Esophagus squamous epithelium (tissue), 5 donors: ENCODE results near the gene DLD. TPM values are rescaled to one million over a fixed set of nuclear protein-coding genes. Genes with fewer than 3 reads are reported as not detected.

ENCODE experiments used
- DNase-seq: peaks from one replicate; lab custom pipeline; 2025; lab: John Stamatoyannopoulos, UW
- H3K27ac ChIP-seq, 4 donors: fragments of 200-600 bp; sonication (generic); one replicate each; pipeline ENCODE4 v1.5.1; 2016 to 2019; ENCODE audit warnings: mild to moderate bottlenecking in 1 of 4
- H3K27me3 ChIP-seq, 4 donors: fragments of 200-600 bp; sonication (generic); 1 replicate in 3 of 4; 2 replicates in 1 of 4; pipeline versions ENCODE4 v1.5.1 to v1.6.0; 2017 to 2021; ENCODE audit warnings: antibody characterized with exemption in 1 of 4
- H3K36me3 ChIP-seq, 3 donors: fragments of 200-600 bp; sonication (generic); one replicate each; pipeline ENCODE4 v1.5.1; 2016 to 2019
- H3K4me1 ChIP-seq, 3 donors: fragments of 200-600 bp; sonication (generic); one replicate each; pipeline ENCODE4 v1.5.1; 2017 to 2019
- H3K4me3 ChIP-seq, 4 donors: fragments of 200-600 bp; sonication (generic); 1 replicate in 3 of 4; 2 replicates in 1 of 4; pipeline ENCODE4 v1.5.1; 2016 to 2019; ENCODE audit warnings: mild to moderate bottlenecking in 2 of 4, moderate library complexity in 1 of 4
- H3K9me3 ChIP-seq, 3 donors: fragments of 200-600 bp; sonication (generic); one replicate each; pipeline ENCODE4 v1.5.1; 2016 to 2019
- POLR2A ChIP-seq, 4 donors: fragments of 450-650 bp; IDR thresholded peaks; one replicate each; pipeline ENCODE4 v1.6.1; 2017; ENCODE audit warnings: antibody characterized with exemption in 4 of 4, mild to moderate bottlenecking in 4 of 4, moderate library complexity in 3 of 4
- WGBS, 2 donors: methylation state at CpG; one replicate each; pipeline ENCODE4 v1.1.5; 2018; 5-methylcytosine and 5-hydroxymethylcytosine counted together
- intact Hi-C: fragments of 100-400 bp; cut with DNase I; formaldehyde crosslinking; loops from one replicate; pipeline ENCODE4 v1.15.0; 2022
- total RNA-seq, 4 donors: library from RNA; depleted of rRNA; stranded (reverse); fragments of >200 nt; gene quantifications; one replicate each; pipeline ENCODE4 v1.1.0, GENCODE V29; 2016
- TF ChIP-seq, protein P1 (sequence below), 6 experiments: fragments of 450-650 bp in 4 of 6; fragments of 200-600 bp in 2 of 6; sonication (generic) in 2 of 6; IDR thresholded peaks; one replicate each; pipeline ENCODE4 v1.5.1; 2016 to 2019; ENCODE audit warnings: antibody characterized with exemption in 6 of 6, mild to moderate bottlenecking in 4 of 6, moderate library complexity in 4 of 6
- donor health status: DM: yes; HTN: yes; CAD: no.

DLD gene
- total RNA-seq, 4 donors from 2014 or later: 48.6 to 132 (median 72.7) TPM

DNA sequence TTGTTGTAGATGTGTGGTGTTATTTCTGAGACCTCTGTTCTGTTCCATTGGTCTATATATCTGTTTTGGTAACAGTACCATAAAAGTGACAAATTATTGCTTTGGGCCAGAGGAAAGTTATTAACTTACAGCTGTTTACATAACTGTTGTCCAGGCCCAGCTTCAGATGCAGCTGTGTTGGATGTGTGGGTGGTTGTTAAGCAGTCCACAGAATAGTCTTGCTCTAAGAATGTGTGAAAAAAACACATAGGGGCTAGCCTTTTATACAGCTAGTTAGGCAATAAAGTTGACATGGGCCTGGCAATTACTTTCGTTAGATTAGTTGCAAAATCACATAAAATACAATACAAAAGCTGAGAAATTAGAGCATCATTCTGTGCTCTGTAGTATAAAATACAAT, 31.9 kb downstream of the DLD start:
- WGBS, 2 donors: 56 to 57% methylated on average over 1 of the region's 1 CpG
- TF ChIP-seq POLR2A (IDR thresholded peaks at IDR 0.05): no peak
- TF ChIP-seq, protein P1, sequence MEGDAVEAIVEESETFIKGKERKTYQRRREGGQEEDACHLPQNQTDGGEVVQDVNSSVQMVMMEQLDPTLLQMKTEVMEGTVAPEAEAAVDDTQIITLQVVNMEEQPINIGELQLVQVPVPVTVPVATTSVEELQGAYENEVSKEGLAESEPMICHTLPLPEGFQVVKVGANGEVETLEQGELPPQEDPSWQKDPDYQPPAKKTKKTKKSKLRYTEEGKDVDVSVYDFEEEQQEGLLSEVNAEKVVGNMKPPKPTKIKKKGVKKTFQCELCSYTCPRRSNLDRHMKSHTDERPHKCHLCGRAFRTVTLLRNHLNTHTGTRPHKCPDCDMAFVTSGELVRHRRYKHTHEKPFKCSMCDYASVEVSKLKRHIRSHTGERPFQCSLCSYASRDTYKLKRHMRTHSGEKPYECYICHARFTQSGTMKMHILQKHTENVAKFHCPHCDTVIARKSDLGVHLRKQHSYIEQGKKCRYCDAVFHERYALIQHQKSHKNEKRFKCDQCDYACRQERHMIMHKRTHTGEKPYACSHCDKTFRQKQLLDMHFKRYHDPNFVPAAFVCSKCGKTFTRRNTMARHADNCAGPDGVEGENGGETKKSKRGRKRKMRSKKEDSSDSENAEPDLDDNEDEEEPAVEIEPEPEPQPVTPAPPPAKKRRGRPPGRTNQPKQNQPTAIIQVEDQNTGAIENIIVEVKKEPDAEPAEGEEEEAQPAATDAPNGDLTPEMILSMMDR (IDR thresholded peaks at IDR 0.05): no peak
- Histone ChIP-seq H3K4me1 (peaks cover 0 to 13% (median 3%) of the 10 kb centered on the region in 3 donors), H3K27me3 (no peaks in the 10 kb centered on the region), H3K36me3 (peaks cover 0 to 100% (median 19%) of the 10 kb centered on the region in 3 donors), H3K9me3 (no peaks in the 10 kb centered on the region), H3K27ac (peak overlapping the region in 1 of 4 donors; percentile 38), H3K4me3 (no peak overlapping the region)
- intact Hi-C loops: no loop called here
- DNase-seq: no peak

DNA sequence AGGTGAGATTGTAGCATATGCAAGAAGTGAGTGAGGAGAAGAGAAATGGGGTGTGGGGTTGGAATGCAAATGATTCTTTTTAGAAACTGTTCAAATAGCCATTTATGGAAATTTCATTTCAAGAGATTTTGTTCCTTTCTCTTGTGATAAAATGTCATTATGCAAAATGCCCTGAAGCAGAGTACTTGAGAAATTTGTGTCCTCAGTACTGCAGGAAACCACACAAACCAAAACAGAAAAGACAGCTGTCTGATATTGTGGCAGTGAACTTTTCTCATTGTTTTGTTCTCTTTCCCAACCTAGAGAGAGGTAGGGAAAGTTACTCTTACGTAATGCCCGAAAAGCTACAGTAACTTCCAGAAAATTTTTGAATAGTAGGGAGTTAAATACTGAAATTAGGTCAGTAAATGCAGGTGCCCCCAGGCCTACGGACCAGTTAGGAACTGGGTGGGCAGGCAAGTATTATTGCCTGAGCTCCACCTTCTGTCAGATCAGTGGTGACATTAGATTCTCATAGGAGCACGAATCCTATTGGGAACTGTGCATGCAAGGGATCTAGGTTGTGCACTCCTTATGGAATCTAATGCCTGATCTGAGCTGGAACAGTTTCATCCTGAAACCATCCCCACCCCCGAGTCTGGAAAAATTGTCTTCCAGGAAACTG, 34.0 kb downstream of the DLD start:
- intact Hi-C loops: no loop called here
- Histone ChIP-seq H3K9me3 (no peaks in the 10 kb centered on the region), H3K27me3 (no peaks in the 10 kb centered on the region), H3K36me3 (peaks cover 4 to 100% (median 17%) of the 10 kb centered on the region in 3 donors), H3K4me3 (no peak overlapping the region), H3K27ac (no peak overlapping the region), H3K4me1 (peaks cover 0 to 12% (median 3%) of the 10 kb centered on the region in 3 donors)
- TF ChIP-seq, protein P1 (IDR thresholded peaks at IDR 0.05): no peak
- TF ChIP-seq POLR2A (IDR thresholded peaks at IDR 0.05): no peak
- WGBS, 2 donors: 46 to 73% methylated on average over 5 of the region's 5 CpGs
- DNase-seq: no peak

DNA sequence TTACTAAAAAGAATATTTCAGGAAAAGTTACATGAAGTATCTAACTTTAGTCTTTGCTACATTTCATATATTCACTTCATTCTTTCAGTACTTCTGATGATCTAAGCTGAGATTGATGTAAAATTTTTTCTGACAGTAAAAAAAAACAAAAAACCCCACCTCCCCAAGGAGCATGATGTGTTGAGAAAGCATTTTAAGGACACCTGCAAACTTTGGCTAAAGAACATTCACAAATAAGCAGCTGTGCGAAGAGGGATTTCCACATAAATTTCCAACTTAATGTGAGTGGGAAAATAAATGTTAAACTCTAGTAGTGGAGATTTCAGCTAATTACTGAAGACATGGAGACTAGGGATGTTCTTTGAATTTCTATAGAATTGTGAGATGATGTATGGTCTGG, 35.5 kb downstream of the DLD start:
- Histone ChIP-seq H3K36me3 (peaks cover 4 to 100% (median 17%) of the 10 kb centered on the region in 3 donors), H3K27ac (no peak overlapping the region)
- WGBS, 2 donors: 96 to 100% methylated on average over 1 of the region's 1 CpG

DNA sequence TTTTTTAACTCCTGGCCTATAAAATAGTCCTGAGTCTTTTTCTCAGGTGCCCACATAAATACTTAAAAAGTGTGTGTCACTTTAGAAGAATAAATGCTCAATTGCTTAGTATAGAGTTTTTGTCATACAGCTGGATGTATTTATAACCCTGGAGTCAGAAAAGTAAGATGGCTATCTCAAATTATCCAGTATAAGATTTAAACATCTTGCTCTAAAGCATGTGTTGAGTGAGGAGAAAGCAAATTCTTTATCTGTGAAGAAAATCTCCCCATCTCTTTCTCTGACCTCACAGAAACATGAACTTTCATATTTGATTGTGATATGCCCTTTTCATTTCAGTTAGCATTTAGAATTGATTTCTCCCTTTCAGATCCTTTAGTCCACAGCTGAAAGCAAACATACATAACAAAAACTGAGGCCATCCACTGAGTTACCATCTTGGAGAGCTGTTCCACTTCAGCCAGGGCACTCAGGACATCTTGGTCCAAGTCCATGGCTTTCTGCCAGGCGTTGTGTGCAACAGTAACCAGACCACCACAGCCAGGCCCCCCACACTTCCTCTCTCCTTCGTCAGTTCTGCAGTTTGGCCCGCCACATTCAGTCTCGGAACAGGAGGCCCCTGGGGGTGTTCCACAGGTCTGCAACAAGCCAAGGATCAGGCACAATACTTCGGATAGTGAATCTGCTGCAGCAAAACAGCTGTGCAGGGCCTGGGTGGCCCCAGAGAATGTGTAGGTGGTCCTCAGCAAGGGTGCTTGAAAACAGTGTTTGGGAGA, 40.9 kb downstream of the DLD start:
- WGBS, 2 donors: 63 to 77% methylated on average over 3 to 4 of the region's 5 CpGs
- H3K4me3 ChIP-seq: no peak overlapping the region
- DNase-seq: no peak
- intact Hi-C loops: no loop called here
- H3K4me1 ChIP-seq: peaks cover 2 to 30% (median 2%) of the 10 kb centered on the region in 3 donors
- no peaks in the 10 kb centered on the region for H3K9me3 ChIP-seq
- TF ChIP-seq POLR2A (IDR thresholded peaks at IDR 0.05): no peak
- TF ChIP-seq, protein P1 (IDR thresholded peaks at IDR 0.05): no peak
- H3K27ac ChIP-seq: peak overlapping the region in 1 of 4 donors; percentile 7
- H3K36me3 ChIP-seq: peaks cover 8 to 89% (median 11%) of the 10 kb centered on the region in 3 donors
- no peaks in the 10 kb centered on the region for H3K27me3 ChIP-seq

More for the DNA sequence above, 35.5 kb downstream of the DLD start:
- DNase-seq: no peak
- Histone ChIP-seq H3K4me1 (peaks cover 0 to 3% (median 0%) of the 10 kb centered on the region in 3 donors), H3K27me3 (no peaks in the 10 kb centered on the region), H3K9me3 (no peaks in the 10 kb centered on the region), H3K4me3 (no peak overlapping the region)
- intact Hi-C loops: no loop called here
- TF ChIP-seq, protein P1 (IDR thresholded peaks at IDR 0.05): no peak
- TF ChIP-seq POLR2A (IDR thresholded peaks at IDR 0.05): no peak

DNA sequence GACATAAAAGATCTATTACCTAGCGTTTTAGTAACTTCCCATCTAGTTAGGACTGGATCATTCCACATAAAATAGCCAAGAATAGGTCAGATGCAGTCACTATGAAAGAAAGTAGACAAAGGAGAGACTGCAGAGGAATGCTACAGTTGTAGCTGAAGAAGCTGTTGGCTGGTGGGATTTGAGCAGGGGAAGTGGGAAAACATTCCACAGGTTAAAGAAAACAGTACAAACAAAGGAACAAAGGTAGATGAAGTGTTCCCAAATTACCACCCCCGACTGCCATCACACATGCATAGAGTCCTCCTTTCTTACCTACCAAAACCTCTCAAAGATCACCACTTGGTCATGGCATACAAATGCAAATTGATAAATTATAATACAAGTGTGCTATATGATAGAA, 41.8 kb downstream of the DLD start:
- DNase-seq: no peak
- peaks cover 8 to 80% (median 11%) of the 10 kb centered on the region in 3 donors for H3K36me3 ChIP-seq
- H3K4me3 ChIP-seq: no peak overlapping the region
- no peaks in the 10 kb centered on the region for H3K27me3 ChIP-seq
- intact Hi-C loops: no loop called here
- TF ChIP-seq, protein P1 (IDR thresholded peaks at IDR 0.05): no peak
- TF ChIP-seq POLR2A (IDR thresholded peaks at IDR 0.05): no peak
- WGBS, 2 donors: 64 to 66% methylated on average over 2 of the region's 2 CpGs
- H3K27ac ChIP-seq: no peak overlapping the region
- peaks cover 9 to 38% (median 11%) of the 10 kb centered on the region in 3 donors for H3K4me1 ChIP-seq
- H3K9me3 ChIP-seq: no peaks in the 10 kb centered on the region
